ENCODE measurements around the gene PPARA. TPM values are rescaled to one million over a fixed set of nuclear protein-coding genes. Genes with fewer than 3 reads are reported as not detected.

Gene PPARA
- total RNA-seq, 2 donors from 2014 or later = 31.7 to 36.1 TPM

DNA sequence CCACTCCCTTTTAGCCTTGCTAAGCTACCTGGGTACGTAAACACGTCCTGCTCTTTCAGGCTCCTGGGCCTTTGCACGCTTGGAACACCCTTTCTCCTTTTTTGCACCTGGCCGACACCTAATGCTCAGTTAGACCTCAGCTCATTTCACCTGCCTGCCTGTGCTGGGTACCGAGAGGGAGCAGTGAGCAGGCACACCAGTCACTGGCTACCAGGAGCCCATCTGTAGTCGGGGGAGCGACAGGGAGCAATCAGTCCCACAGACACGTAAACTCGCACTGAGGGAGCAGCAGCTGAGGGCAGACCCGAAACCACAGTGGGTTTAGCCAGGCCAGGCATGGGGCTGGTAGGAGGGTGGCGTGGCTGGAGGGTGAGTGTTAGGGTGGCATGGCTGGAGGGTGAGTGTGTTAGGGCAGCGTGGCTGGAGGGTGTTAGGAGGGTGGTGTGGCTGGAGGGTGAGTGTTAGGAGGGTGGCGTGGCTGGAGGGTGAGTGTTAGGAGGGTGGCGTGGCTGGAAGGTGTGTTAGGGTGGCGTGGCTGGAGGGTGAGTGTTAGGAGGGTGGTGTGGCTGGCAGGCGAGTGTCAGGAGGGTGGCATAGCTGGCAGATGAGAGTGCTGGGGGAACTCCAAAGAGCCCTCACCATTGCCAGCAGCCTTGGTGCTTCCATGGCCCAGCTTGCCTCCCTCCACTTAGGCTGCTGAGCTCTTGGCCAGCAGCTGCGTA is 140.0 kb downstream of the PPARA start:
- H3K4me3 Mint-ChIP-seq = peak overlapping the region; percentile 78
- peak; percentile 37 to 62 for ATAC-seq
- H3K4me1 Mint-ChIP-seq (ENCODE audit: low read depth in 2 of 2) = peaks cover 61 to 71% of the 10 kb centered on the region in 2 donors
- no peaks in the 10 kb centered on the region for H3K9me3 Mint-ChIP-seq
- peak overlapping the region; percentile 99 for H3K27ac Mint-ChIP-seq
- no peaks in the 10 kb centered on the region for H3K27me3 Mint-ChIP-seq
- DNase-seq (ENCODE audit: low spot score) = no peak
- H3K36me3 Mint-ChIP-seq = peaks cover 11% of the 10 kb centered on the region

DNA sequence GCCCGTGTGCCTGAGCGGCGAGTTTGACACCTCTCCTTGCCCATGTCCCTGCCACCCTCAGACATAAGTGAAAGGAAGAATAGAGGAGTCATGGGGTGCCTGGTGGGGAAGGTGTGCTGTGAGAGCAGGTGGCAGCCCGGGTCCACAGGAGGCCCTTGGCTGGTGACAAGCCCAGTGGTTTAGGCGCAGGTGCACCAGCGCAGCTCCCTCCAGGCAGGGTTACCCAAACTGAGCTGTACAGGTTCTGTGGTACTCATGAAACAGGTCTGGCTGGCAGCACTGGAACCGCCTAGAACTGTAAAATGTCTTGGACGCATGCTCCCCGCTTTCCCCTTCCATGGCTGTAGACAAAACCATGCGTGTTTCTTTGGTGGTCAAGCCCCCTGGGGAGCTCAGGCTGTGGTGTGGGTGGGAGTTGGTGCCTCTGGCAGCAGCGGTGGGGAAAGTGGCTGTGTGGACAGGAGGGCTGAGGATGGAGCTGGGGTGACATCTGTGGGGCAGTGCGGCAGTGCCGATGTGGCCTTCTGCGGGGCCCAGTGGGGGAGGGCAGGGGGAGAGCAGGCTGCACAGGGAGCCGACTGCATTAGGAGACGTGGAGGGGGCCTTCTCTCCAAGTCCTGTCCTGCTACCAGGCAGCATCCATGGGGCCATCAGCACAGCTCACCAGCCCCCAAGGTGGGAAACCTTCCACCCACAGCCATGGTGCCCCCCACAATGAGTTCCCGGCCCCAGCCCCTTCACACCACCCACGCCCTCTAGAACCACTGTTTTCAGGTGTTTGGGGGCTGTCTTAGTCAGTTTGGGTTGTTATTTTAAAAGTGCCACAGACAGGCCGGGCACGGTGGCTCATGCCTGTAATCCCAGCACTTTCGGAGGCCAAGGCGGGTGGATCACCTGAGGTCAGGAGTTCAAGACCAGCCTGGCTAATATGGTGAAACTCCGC is 140.8 kb downstream of the PPARA start:
- Mint-ChIP-seq H3K27ac (peak overlapping the region; percentile 99), H3K4me3 (peak overlapping the region; percentile 78), H3K9me3 (no peaks in the 10 kb centered on the region), H3K4me1 (ENCODE audit: low read depth in 2 of 2) (peaks cover 66 to 75% of the 10 kb centered on the region in 2 donors), H3K36me3 (peaks cover 7% of the 10 kb centered on the region), H3K27me3 (no peaks in the 10 kb centered on the region)
- DNase-seq (ENCODE audit: low spot score) (no peak), ATAC-seq (no peak)

DNA sequence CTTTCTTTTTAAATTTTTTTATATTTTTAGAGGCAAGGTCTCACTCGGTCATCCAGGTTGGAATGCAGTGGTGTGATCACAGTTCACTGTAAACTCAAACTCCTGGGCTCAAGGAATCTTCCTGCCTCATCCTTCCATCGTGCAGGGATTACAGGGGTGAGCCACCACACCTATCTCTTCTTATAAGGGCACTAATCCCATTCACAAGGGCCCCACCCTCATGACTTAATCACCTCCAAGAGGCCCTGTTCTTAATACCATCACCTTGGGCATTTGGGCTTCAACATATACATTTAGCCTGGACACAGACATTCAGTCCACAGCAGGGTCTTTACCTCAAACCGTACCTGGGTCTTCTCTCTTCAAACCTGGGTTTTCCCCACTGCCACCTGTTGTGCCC is 141.8 kb downstream of the PPARA start:
- H3K27ac Mint-ChIP-seq = peak overlapping the region; percentile 85 to 90
- H3K36me3 Mint-ChIP-seq = peaks cover 6% of the 10 kb centered on the region
- ATAC-seq (no peak), DNase-seq (ENCODE audit: low spot score) (no peak)
- peaks cover 67 to 74% of the 10 kb centered on the region in 2 donors for H3K4me1 Mint-ChIP-seq (ENCODE audit: low read depth in 2 of 2)
- no peaks in the 10 kb centered on the region for H3K27me3 Mint-ChIP-seq
- no peaks in the 10 kb centered on the region for H3K9me3 Mint-ChIP-seq
- no peak overlapping the region for H3K4me3 Mint-ChIP-seq

DNA sequence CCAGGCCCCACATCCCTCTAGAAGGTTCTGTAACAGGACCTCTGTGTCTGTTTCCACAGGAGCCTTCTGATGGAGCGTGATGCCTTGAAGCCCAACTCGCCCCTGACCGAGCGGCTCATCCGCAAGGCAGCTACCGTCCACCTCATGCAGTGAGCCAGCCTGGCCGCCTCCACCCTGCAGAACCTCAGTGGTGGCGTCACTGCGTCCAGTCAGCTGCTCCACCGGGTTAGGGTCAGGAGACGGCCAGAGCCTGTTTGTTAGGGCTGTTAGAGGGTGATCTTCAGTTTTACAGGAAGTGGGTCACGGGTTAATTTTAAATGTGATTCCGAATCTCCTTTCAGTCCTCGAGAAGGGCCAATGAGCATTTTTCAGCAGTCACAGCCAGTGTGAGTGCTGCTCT is 142.4 kb downstream of the PPARA start:
- H3K4me1 Mint-ChIP-seq (ENCODE audit: low read depth in 2 of 2) = peaks cover 67 to 74% of the 10 kb centered on the region in 2 donors
- no peaks in the 10 kb centered on the region for H3K27me3 Mint-ChIP-seq
- no peak for DNase-seq (ENCODE audit: low spot score)
- H3K36me3 Mint-ChIP-seq = peaks cover 11% of the 10 kb centered on the region
- peak overlapping the region; percentile 85 to 90 for H3K27ac Mint-ChIP-seq
- H3K9me3 Mint-ChIP-seq = no peaks in the 10 kb centered on the region
- no peak for ATAC-seq
- H3K4me3 Mint-ChIP-seq = no peak overlapping the region

Other genes starting within 250 kb of the PPARA start
- not detected for gene WNT7B, start 173.4 kb upstream of the PPARA start, total RNA-seq
- gene CDPF1, start 99.8 kb downstream of the PPARA start, total RNA-seq = 10 to 100 TPM in 1 of 2 donors, 1 to 10 TPM in 1; 8.2 to 10.7 TPM
- gene PKDREJ, start 112.8 kb downstream of the PPARA start, total RNA-seq = under 1 TPM in 1 of 2 donors, not detected in 1; 0.07 TPM
- gene TTC38, start 117.5 kb downstream of the PPARA start, total RNA-seq = 10 to 100 TPM; 63.7 to 64.2 TPM
- gene GTSE1, start 146.3 kb downstream of the PPARA start, total RNA-seq = 10 to 100 TPM; 34.6 to 90.2 TPM
- 100 to 1,000 TPM in 1 of 2 donors, 10 to 100 TPM in 1; 72.7 to 135 TPM for gene TRMU, start 185.2 kb downstream of the PPARA start, total RNA-seq